GM12873 (cell line): ENCODE measurements around the gene ECT2L.
A peak's percentile ranks its signal among the peaks of the same experiment; 100 is the strongest.

Source experiments
- CTCF ChIP-seq: IDR thresholded peaks from 2 replicates; pipeline ENCODE4 v1.5.1; 2012; ENCODE audit warnings: low read depth, mild to moderate bottlenecking, moderate library complexity, low read length, control low read depth; ENCODE audit not compliant: insufficient read depth; ENCODE audit errors: missing control alignments

ECT2L gene

GRCh38 chr6:138795809-138796603, at the start of gene ECT2L:
Gene ECT2L (plus strand): TSS chr6:138796087. CDS start chr6:138813275, 17,188 bp downstream.
- no peak for TF ChIP-seq CTCF

- TF ChIP-seq CTCF = no peak
These were observed 43.9 kb upstream of the ECT2L start for GRCh38 chr6:138752017-138752416.

GRCh38 chr6:138757136-138757535, 38.8 kb upstream of the ECT2L start:
- TF ChIP-seq CTCF = no peak

- peak; percentile 43 for TF ChIP-seq CTCF
These were observed 29.8 kb upstream of the ECT2L start for GRCh38 chr6:138765896-138766655.

GRCh38 chr6:138769102-138769676, 26.7 kb upstream of the ECT2L start:
- TF ChIP-seq CTCF = no peak

GRCh38 chr6:138772596-138773176, 23.2 kb upstream of the ECT2L start:
- TF ChIP-seq CTCF = no peak
